Measurements from ENCODE around the gene ZSWIM1. TPM values are rescaled to one million over a fixed set of nuclear protein-coding genes. Genes with fewer than 3 reads are reported as not detected.

ZSWIM1 gene
- total RNA-seq, 1 donor from 2014 or later = 9.6 TPM

GRCh38 chr20:45933266-45934045 lies 52.4 kb downstream of the ZSWIM1 start:
- peak; percentile 52 for ATAC-seq
- intact Hi-C loops (cut with DNase I) = no loop called here
- peaks cover 14% of the 10 kb centered on the region for H3K36me3 ChIP-seq
- H3K9me3 ChIP-seq = no peaks in the 10 kb centered on the region
- H3K4me3 ChIP-seq = peak overlapping the region; percentile 99
- H3K27me3 ChIP-seq = no peaks in the 10 kb centered on the region
- peak; percentile 38 for TF ChIP-seq CTCF (IDR thresholded peaks at IDR 0.05)
- H3K27ac ChIP-seq = peak overlapping the region; percentile 100
- peak; percentile 80 for DNase-seq
- H3K4me1 ChIP-seq = peaks cover 14% of the 10 kb centered on the region

DNA sequence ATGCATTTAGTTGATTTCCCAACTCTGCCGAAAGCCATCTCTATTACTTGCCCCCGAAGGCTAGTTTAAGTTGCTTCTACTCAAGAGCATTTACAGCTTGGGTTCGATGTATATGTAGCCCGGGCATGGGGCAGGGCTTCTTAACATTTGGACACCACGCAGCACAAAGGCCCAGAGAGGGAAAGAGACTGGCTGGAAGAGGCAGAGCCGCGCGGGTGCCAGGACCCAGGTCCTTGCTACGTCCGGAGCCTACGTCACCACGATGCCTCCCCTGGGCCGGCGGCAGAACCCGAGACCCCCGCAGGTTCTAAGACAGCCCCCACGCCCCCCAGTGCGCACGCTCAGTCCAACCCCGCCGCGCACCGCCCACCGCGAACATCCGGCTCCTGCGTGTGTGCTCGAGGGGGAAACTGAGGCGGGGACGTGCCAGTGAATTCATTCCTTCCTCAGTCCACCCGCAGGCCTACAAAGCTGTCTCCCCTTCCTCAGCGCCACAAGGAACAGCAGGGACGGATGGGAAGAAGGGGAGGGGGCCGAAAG lies 53.1 kb downstream of the ZSWIM1 start:
- DNase-seq (peak; percentile 87), ATAC-seq (peak; percentile 24)
- Histone ChIP-seq H3K4me1 (peaks cover 14% of the 10 kb centered on the region), H3K9me3 (no peaks in the 10 kb centered on the region), H3K27ac (peak overlapping the region; percentile 100), H3K27me3 (no peaks in the 10 kb centered on the region), H3K36me3 (peaks cover 20% of the 10 kb centered on the region), H3K4me3 (peak overlapping the region; percentile 99)
- TF ChIP-seq CTCF (IDR thresholded peaks at IDR 0.05) = no peak
- intact Hi-C loops (cut with DNase I) = no loop called here

Other genes starting within 250 kb of the ZSWIM1 start
- not detected for gene WFDC9, start 249.9 kb upstream of the ZSWIM1 start, total RNA-seq
- not detected for gene WFDC11, start 211.0 kb upstream of the ZSWIM1 start, total RNA-seq
- not detected for gene WFDC13, start 179.2 kb upstream of the ZSWIM1 start, total RNA-seq
- gene WFDC10B, start 176.2 kb upstream of the ZSWIM1 start, total RNA-seq = not detected
- gene SPINT4, start 158.9 kb upstream of the ZSWIM1 start, total RNA-seq = not detected
- 2.1 TPM for gene WFDC3, start 89.3 kb upstream of the ZSWIM1 start, total RNA-seq
- gene DNTTIP1, start 89.3 kb upstream of the ZSWIM1 start, total RNA-seq = 32.0 TPM
- gene UBE2C, start 68.6 kb upstream of the ZSWIM1 start, total RNA-seq = 1.4 TPM
- 0.61 TPM for gene TNNC2, start 53.9 kb upstream of the ZSWIM1 start, total RNA-seq
- gene SNX21, start 47.4 kb upstream of the ZSWIM1 start, total RNA-seq = 23.4 TPM
- 23.5 TPM for gene ACOT8, start 23.8 kb upstream of the ZSWIM1 start, total RNA-seq
- gene ZSWIM3, start 23.6 kb upstream of the ZSWIM1 start, total RNA-seq = 4.0 TPM
- 1.3 TPM for gene SPATA25, start 6.4 kb downstream of the ZSWIM1 start, total RNA-seq
- gene NEURL2, start 10.0 kb downstream of the ZSWIM1 start, total RNA-seq = 2.8 TPM
- 164 TPM for gene CTSA, start 10.1 kb downstream of the ZSWIM1 start, total RNA-seq
- gene PLTP, start 30.9 kb downstream of the ZSWIM1 start, total RNA-seq = 65.9 TPM
- 43.1 TPM for gene PCIF1, start 53.5 kb downstream of the ZSWIM1 start, total RNA-seq
- gene ZNF335, start 91.0 kb downstream of the ZSWIM1 start, total RNA-seq = 19.1 TPM
- gene MMP9, start 127.7 kb downstream of the ZSWIM1 start, total RNA-seq = 5.5 TPM
- 2.0 TPM for gene SLC12A5, start 148.0 kb downstream of the ZSWIM1 start, total RNA-seq
- 28.7 TPM for gene NCOA5, start 208.7 kb downstream of the ZSWIM1 start, total RNA-seq
- 36.8 TPM for gene CD40, start 237.1 kb downstream of the ZSWIM1 start, total RNA-seq